HepG2 (cell line): Measurements from ENCODE around the gene ATP5F1C. TPM values are rescaled to one million over a fixed set of nuclear protein-coding genes. Genes with fewer than 3 reads are reported as not detected.
A peak's percentile ranks its signal among the peaks of the same experiment; 100 is the strongest.

Source experiments
- ATAC-seq: fragments of 200-7000 bp; cut with Tn5 transposase; 3 replicates; pipeline ENCODE4 v1.9.1; 2020; ENCODE audit warnings: mild to moderate bottlenecking, moderate library complexity
- BruUV-seq: library from RNA; stranded (reverse); fragments of 400-500 nt; replicated peaks from 2 replicates; lab custom pipeline; 2021; lab: Mats Ljungman, UMichigan
- CTCF ChIA-PET: fragments of 300-600 bp; formaldehyde crosslinking; extraction: SDS; loops from one replicate; lab custom pipeline; 2021; ENCODE audit warnings: low total read pairs, inconsistent platforms, low intra/inter-chr PET ratio; lab: Yijun Ruan, JAX
- POLR2A ChIA-PET: fragments of 350-600 bp; sonication (Branson Sonifier 250); formaldehyde crosslinking; loops from one replicate; lab custom pipeline; 2020; ENCODE audit warnings: antibody characterized with exemption, inconsistent platforms; lab: Yijun Ruan, JAX
- DNase-seq: peaks from one replicate; pipeline ENCODE4 v3.0.0-alpha.2; 2015; ENCODE audit warnings: low spot score
- FAIRE-seq: peaks from 3 replicates; lab custom pipeline; 2011; peaks lifted over from hg19 to GRCh38; lab: Jason Lieb, UNC
- H2AFZ ChIP-seq: one replicate; pipeline ENCODE4 v1.6.1; 2011; ENCODE audit warnings: low read length, inconsistent platforms
- H3K27ac ChIP-seq: fragments of 300-600 bp; 3 replicates; pipeline ENCODE4 v1.8.0; 2011; ENCODE audit warnings: mixed run types, mild to moderate bottlenecking, mixed read lengths, low read length, inconsistent platforms; ENCODE audit not compliant: insufficient read depth; ENCODE audit errors: extremely low read length
- H3K27me3 ChIP-seq, 2 experiments: fragments of 200-600 bp in 1 of 2; 2 replicates in 1 of 2; 3 replicates in 1 of 2; pipeline versions ENCODE4 v1.6.0 to v1.8.0; 2011; ENCODE audit warnings: low read length in 2 of 2, mild to moderate bottlenecking in 2 of 2, moderate library complexity in 2 of 2, inconsistent platforms in 1 of 2; ENCODE audit not compliant: insufficient read depth in 2 of 2, control insufficient read depth in 1 of 2
- H3K36me3 ChIP-seq, 2 experiments: fragments of 200-600 bp in 1 of 2; replicated peaks in 1 of 2; 2 replicates in 1 of 2; 3 replicates in 1 of 2; pipeline versions ENCODE4 v1.5.1 to v1.8.0; 2011; ENCODE audit warnings: low read length in 2 of 2, inconsistent platforms in 1 of 2; ENCODE audit not compliant: insufficient read depth in 2 of 2, control insufficient read depth in 1 of 2
- H3K4me1 ChIP-seq: 2 replicates; pipeline ENCODE4 v1.5.1; 2012; ENCODE audit warnings: low read length, inconsistent platforms; ENCODE audit not compliant: insufficient read depth
- H3K4me2 ChIP-seq: 2 replicates; pipeline ENCODE4 v1.6.0; 2011; ENCODE audit warnings: low read depth, low read length, inconsistent platforms
- H3K4me3 ChIP-seq, 3 experiments: fragments of 200-600 bp in 1 of 3; sonication (generic), shearing (Covaris generic) in 1 of 3; replicated peaks in 1 of 3; 2 replicates each; pipeline ENCODE4 v1.5.1; 2011 to 2016; ENCODE audit warnings: low read length in 3 of 3, inconsistent platforms in 2 of 3, low read depth in 2 of 3, mild to moderate bottlenecking in 2 of 3, control low read depth in 1 of 3, mixed read lengths in 1 of 3; ENCODE audit not compliant: insufficient read depth in 1 of 3
- H3K79me2 ChIP-seq: one replicate; pipeline ENCODE4 v1.6.1; 2011; ENCODE audit warnings: low read length, inconsistent platforms; ENCODE audit not compliant: insufficient read depth
- H3K9ac ChIP-seq: 2 replicates; pipeline ENCODE4 v1.6.0; 2011; ENCODE audit warnings: mild to moderate bottlenecking, low read depth, low read length, inconsistent platforms; ENCODE audit not compliant: insufficient read depth
- H3K9me3 ChIP-seq: 2 replicates; pipeline ENCODE4 v1.5.1; 2012; ENCODE audit warnings: mild to moderate bottlenecking, low read length
- H4K20me1 ChIP-seq: 2 replicates; pipeline ENCODE4 v1.6.0; 2011; ENCODE audit warnings: inconsistent platforms, mild to moderate bottlenecking, low read length, moderate library complexity; ENCODE audit not compliant: insufficient read depth
- GATA4 ChIP-seq: sonication (generic); IDR thresholded peaks from 2 replicates; pipeline ENCODE4 v1.6.1; 2016; ENCODE audit warnings: antibody characterized with exemption, low read depth, borderline replicate concordance
- HDAC1 ChIP-seq: sonication (generic); formaldehyde crosslinking; IDR thresholded peaks from 2 replicates; pipeline ENCODE4 v1.5.1; 2020; ENCODE audit warnings: mild to moderate bottlenecking, missing genetic modification reagents
- KLF15 ChIP-seq: sonication (generic); formaldehyde crosslinking; IDR thresholded peaks from 2 replicates; pipeline ENCODE4 v1.8.1; 2023; ENCODE audit warnings: borderline replicate concordance, mild to moderate bottlenecking, inconsistent platforms, missing genetic modification reagents, mixed read lengths
- NR1H2 ChIP-seq: sonication (generic); formaldehyde crosslinking; IDR thresholded peaks from 2 replicates; pipeline ENCODE4 v1.8.1; 2022; ENCODE audit warnings: low read depth, missing genetic modification reagents, borderline replicate concordance
- PAF1 ChIP-seq: IDR thresholded peaks from 2 replicates; pipeline ENCODE4 v1.6.1; 2016; ENCODE audit warnings: missing genetic modification reagents, missing compliant biosample characterization
- PHB2 ChIP-seq: fragments of 450-650 bp; IDR thresholded peaks from 2 replicates; pipeline ENCODE4 v1.6.1; 2018; ENCODE audit not compliant: partially characterized antibody
- PITX1 ChIP-seq: sonication (generic); formaldehyde crosslinking; IDR thresholded peaks from 2 replicates; pipeline ENCODE4 v1.5.1; 2020; ENCODE audit warnings: mild to moderate bottlenecking, missing genetic modification reagents
- POLR2A ChIP-seq, 2 experiments: IDR thresholded peaks; 2 replicates each; pipeline ENCODE4 v1.6.1; 2011; ENCODE audit warnings: low read depth in 2 of 2, low read length in 2 of 2, mild to moderate bottlenecking in 1 of 2, moderate library complexity in 1 of 2; ENCODE audit not compliant: insufficient read depth in 1 of 2
- RBM22 ChIP-seq: fragments of 200-400 bp; formaldehyde crosslinking; optimal IDR thresholded peaks from 2 replicates; pipeline ENCODE3; 2017; ENCODE audit warnings: mild to moderate bottlenecking, low read length, moderate library complexity
- SAP130 ChIP-seq: IDR thresholded peaks from 2 replicates; pipeline ENCODE4 v1.6.1; 2016; ENCODE audit warnings: low read depth
- SMC3 ChIP-seq: IDR thresholded peaks from 2 replicates; pipeline ENCODE4 v1.6.1; 2011; ENCODE audit warnings: low read length, improper control_type of control experiment
- SMYD3 ChIP-seq: sonication (generic); formaldehyde crosslinking; IDR thresholded peaks from 2 replicates; pipeline ENCODE4 v1.8.1; 2023; ENCODE audit warnings: mild to moderate bottlenecking, missing genetic modification reagents
- SNAI1 ChIP-seq: sonication (generic); formaldehyde crosslinking; IDR thresholded peaks from 2 replicates; pipeline ENCODE4 v1.5.0; 2020; ENCODE audit warnings: mild to moderate bottlenecking, missing genetic modification reagents, borderline replicate concordance
- STAG1 ChIP-seq: sonication (generic); formaldehyde crosslinking; IDR thresholded peaks from 2 replicates; pipeline ENCODE4 v1.4.0; 2020; ENCODE audit warnings: missing genetic modification reagents
- TCF7 ChIP-seq: sonication (generic); IDR thresholded peaks from 2 replicates; pipeline ENCODE4 v1.6.1; 2016; ENCODE audit warnings: antibody characterized with exemption, low read depth
- TEAD3 ChIP-seq: optimal IDR thresholded peaks from 2 replicates; pipeline ENCODE3; 2016; ENCODE audit warnings: borderline replicate concordance
- ZNF343 ChIP-seq: sonication (generic); formaldehyde crosslinking; IDR thresholded peaks from 2 replicates; pipeline ENCODE4 v1.4.0; 2020; ENCODE audit warnings: mild to moderate bottlenecking, missing genetic modification reagents
- ZNF678 ChIP-seq: sonication (generic); formaldehyde crosslinking; IDR thresholded peaks from 2 replicates; pipeline ENCODE4 v1.4.0; 2020; ENCODE audit warnings: mild to moderate bottlenecking, missing genetic modification reagents
- WGBS: methylation state at CpG from one replicate; pipeline ENCODE4 v1.1.6; 2017; ENCODE audit warnings: low lambda C conversion rate; 5-methylcytosine and 5-hydroxymethylcytosine counted together
- in situ Hi-C: cut with HindIII; loops from 2 replicates; pipeline ENCODE4 v1.10.0; 2017; ENCODE audit warnings: low pct_unique_long_range_greater_than_20kb; ENCODE audit not compliant: extremely low pct_ligation_motif_present
- intact Hi-C: fragments of 100-400 bp; cut with micrococcal nuclease; formaldehyde crosslinking; loops from one replicate; pipeline ENCODE4 v1.10.0; 2022; ENCODE audit not compliant: unreplicated experiment
- polyA plus RNA-seq, 8 experiments: library from polyadenylated mRNA; depleted of rRNA in 3 of 8; stranded (reverse) in 7 of 8; unstranded in 1 of 8; fragments of >200 nt; fragmentation: Illumina TruSeq in 4 of 8; extraction: Trizol in 4 of 8; gene quantifications; 2 replicates each; pipeline versions ENCODE4 v1.2.1 to v1.2.3, GENCODE V29; 2011 to 2016; ENCODE audit warnings: low read depth in 4 of 8, missing spikeins in 1 of 8, mixed read lengths in 1 of 8; ENCODE audit not compliant: insufficient read depth in 1 of 8
- total RNA-seq, 5 experiments: library from RNA; depleted of rRNA; stranded (reverse); fragments of >200 nt; fragmentation: Illumina TruSeq; extraction: Trizol; gene quantifications; 2 replicates each; pipeline ENCODE4 v1.2.3, GENCODE V29; 2016; ENCODE audit warnings: low read depth in 1 of 5
- TF ChIP-seq, protein P1 (sequence below): sonication (generic); formaldehyde crosslinking; IDR thresholded peaks from 2 replicates; pipeline ENCODE4 v1.5.0; 2020; ENCODE audit warnings: mild to moderate bottlenecking, missing genetic modification reagents, moderate library complexity
- TF ChIP-seq, protein P2 (sequence below): sonication (generic); formaldehyde crosslinking; IDR thresholded peaks from 2 replicates; pipeline ENCODE4 v1.4.0; 2020; ENCODE audit warnings: missing genetic modification reagents
- TF ChIP-seq, protein P3 (sequence below), 2 experiments: sonication (generic) in 1 of 2; formaldehyde crosslinking in 1 of 2; IDR thresholded peaks; 2 replicates each; pipeline versions ENCODE4 v1.4.0 to v1.6.1; 2018 to 2020; ENCODE audit warnings: missing genetic modification reagents in 2 of 2, borderline replicate concordance in 1 of 2, low read depth in 1 of 2, mild to moderate bottlenecking in 1 of 2, missing biosample characterization in 1 of 2
- TF ChIP-seq, protein P4 (sequence below): sonication (generic); formaldehyde crosslinking; IDR thresholded peaks from 2 replicates; pipeline ENCODE4 v1.4.0; 2020; ENCODE audit warnings: missing genetic modification reagents

The ATP5F1C gene
- total and polyA plus RNA-seq, 2 of the 13 experiments (the other 11 are each of a cell fraction or from before 2014, with no cell fraction given): 407 to 416 TPM

DNA sequence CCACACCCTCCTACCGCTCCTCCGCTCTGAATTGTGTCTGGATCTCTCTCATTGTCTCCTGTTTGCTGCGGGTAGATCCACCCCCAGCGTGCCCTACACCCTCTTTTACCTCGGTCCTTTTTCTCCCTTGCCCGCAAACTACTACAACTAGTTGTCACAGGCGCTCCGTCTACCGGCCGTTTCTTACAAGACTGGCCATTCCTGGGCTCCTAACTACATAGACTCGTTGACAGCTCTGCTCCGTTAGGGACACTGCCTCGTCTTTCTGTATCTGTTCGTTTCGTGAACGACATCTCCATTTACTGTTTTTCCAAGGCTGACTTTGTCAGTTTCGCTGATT, 31.1 kb downstream of the ATP5F1C start:
- H3K4me3 ChIP-seq: peak overlapping the region; percentile 78 to 99 (median 96)
- peaks cover 31% of the 10 kb centered on the region for H3K4me1 ChIP-seq
- ATAC-seq (peak; percentile 82), FAIRE-seq (peak; percentile 72), DNase-seq (peak; percentile 51)
- H2AFZ ChIP-seq: no peak overlapping the region
- CTCF ChIA-PET: no interaction called here
- no TSS peak for BruUV-seq
- in situ Hi-C loops: no loop called here
- peak overlapping the region; percentile 87 for H3K9ac ChIP-seq
- no peaks in the 10 kb centered on the region; a peak in 1 of 5 replicates for H3K27me3 ChIP-seq
- POLR2A ChIA-PET: interaction anchor here (2.3 to 3.3 kb wide), 2 partner anchors 10 to 31 kb away, joined by 10 to 56 read pairs; partner anchors contain the start of genes ATP5F1C and KIN
- under 1% methylated on average over 17 of the region's 17 CpGs for WGBS
- intact Hi-C loops: loop anchor here (2.0 to 5.0 kb wide), 2 partner anchors 30 to 62 kb away; partner anchors contain the start of gene ATP5F1C
- H3K36me3 ChIP-seq: peaks cover 0 to 2% of the 10 kb centered on the region in 2 experiments; a peak in 2 of 5 replicates
- no peaks in the 10 kb centered on the region for H3K9me3 ChIP-seq
- H3K79me2 ChIP-seq: peaks cover 24% of the 10 kb centered on the region
- peak overlapping the region; percentile 85 for H3K4me2 ChIP-seq
- no peaks in the 10 kb centered on the region; the same call in 1 of the 2 replicates for H4K20me1 ChIP-seq
- peak overlapping the region; percentile 54 for H3K27ac ChIP-seq
- 0 out of 2 replicates have a peak, but pooled peaks have one; percentile 8 for TF ChIP-seq HDAC1 (CRISPR knock-in tag)
- TF ChIP-seq ZNF343 (CRISPR knock-in tag): no peak
- TF ChIP-seq SMYD3 (CRISPR knock-in tag): no peak
- peak; percentile 10; the same call in 1 of the 2 replicates for TF ChIP-seq SMC3
- TF ChIP-seq PAF1 (CRISPR knock-in tag): no peak
- 0 out of 2 replicates have a peak, but pooled peaks have one; percentile 51 for TF ChIP-seq SNAI1
- TF ChIP-seq POLR2A (IDR thresholded peaks at IDR 0.05; ENCODE audit: insufficient read depth in 1 of 2, low read depth in 2 of 2, low read length in 2 of 2): no peak
- no peak for TF ChIP-seq ZNF678 (CRISPR knock-in tag)
- TF ChIP-seq NR1H2 (CRISPR knock-in tag): no peak
- TF ChIP-seq RBM22: no peak
- peak; percentile 64 for TF ChIP-seq SAP130 (CRISPR knock-in tag)
- TF ChIP-seq, protein P1, sequence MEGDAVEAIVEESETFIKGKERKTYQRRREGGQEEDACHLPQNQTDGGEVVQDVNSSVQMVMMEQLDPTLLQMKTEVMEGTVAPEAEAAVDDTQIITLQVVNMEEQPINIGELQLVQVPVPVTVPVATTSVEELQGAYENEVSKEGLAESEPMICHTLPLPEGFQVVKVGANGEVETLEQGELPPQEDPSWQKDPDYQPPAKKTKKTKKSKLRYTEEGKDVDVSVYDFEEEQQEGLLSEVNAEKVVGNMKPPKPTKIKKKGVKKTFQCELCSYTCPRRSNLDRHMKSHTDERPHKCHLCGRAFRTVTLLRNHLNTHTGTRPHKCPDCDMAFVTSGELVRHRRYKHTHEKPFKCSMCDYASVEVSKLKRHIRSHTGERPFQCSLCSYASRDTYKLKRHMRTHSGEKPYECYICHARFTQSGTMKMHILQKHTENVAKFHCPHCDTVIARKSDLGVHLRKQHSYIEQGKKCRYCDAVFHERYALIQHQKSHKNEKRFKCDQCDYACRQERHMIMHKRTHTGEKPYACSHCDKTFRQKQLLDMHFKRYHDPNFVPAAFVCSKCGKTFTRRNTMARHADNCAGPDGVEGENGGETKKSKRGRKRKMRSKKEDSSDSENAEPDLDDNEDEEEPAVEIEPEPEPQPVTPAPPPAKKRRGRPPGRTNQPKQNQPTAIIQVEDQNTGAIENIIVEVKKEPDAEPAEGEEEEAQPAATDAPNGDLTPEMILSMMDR (CRISPR knock-in tag): peak; percentile 59
- TF ChIP-seq, protein P2, sequence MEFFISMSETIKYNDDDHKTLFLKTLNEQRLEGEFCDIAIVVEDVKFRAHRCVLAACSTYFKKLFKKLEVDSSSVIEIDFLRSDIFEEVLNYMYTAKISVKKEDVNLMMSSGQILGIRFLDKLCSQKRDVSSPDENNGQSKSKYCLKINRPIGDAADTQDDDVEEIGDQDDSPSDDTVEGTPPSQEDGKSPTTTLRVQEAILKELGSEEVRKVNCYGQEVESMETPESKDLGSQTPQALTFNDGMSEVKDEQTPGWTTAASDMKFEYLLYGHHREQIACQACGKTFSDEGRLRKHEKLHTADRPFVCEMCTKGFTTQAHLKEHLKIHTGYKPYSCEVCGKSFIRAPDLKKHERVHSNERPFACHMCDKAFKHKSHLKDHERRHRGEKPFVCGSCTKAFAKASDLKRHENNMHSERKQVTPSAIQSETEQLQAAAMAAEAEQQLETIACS (CRISPR knock-in tag): no peak
- TF ChIP-seq PITX1: no peak
- TF ChIP-seq TEAD3 (CRISPR knock-in tag): peak; percentile 42
- no peak for TF ChIP-seq KLF15 (CRISPR knock-in tag)
- TF ChIP-seq, protein P3, sequence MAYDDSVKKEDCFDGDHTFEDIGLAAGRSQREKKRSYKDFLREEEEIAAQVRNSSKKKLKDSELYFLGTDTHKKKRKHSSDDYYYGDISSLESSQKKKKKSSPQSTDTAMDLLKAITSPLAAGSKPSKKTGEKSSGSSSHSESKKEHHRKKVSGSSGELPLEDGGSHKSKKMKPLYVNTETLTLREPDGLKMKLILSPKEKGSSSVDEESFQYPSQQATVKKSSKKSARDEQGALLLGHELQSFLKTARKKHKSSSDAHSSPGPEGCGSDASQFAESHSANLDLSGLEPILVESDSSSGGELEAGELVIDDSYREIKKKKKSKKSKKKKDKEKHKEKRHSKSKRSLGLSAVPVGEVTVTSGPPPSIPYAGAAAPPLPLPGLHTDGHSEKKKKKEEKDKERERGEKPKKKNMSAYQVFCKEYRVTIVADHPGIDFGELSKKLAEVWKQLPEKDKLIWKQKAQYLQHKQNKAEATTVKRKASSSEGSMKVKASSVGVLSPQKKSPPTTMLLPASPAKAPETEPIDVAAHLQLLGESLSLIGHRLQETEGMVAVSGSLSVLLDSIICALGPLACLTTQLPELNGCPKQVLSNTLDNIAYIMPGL (CRISPR knock-in tag; IDR thresholded peaks at IDR 0.05; ENCODE audit: borderline replicate concordance in 1 of 2, low read depth in 1 of 2): peak; percentile 5 to 9; a peak in 1 of 4 replicates
- TF ChIP-seq STAG1 (CRISPR knock-in tag): peak; percentile 38
- TF ChIP-seq TCF7: no peak
- TF ChIP-seq GATA4: no peak
- TF ChIP-seq, protein P4, sequence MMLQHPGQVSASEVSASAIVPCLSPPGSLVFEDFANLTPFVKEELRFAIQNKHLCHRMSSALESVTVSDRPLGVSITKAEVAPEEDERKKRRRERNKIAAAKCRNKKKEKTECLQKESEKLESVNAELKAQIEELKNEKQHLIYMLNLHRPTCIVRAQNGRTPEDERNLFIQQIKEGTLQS: no peak
- no peak for TF ChIP-seq PHB2
